ENCODE data around the gene NDUFS5. TPM values are rescaled to one million over a fixed set of nuclear protein-coding genes. Genes with fewer than 3 reads are reported as not detected.
"Not testable (repeated sequence)": the region's sequence is repeated elsewhere in the genome, so short reads cannot be mapped to it uniquely, and the experiment has no call there.

The NDUFS5 gene
- total RNA-seq, result 272 TPM

GRCh38 chr1:39026051-39026865 lies at the start of gene NDUFS5:
NDUFS5 (plus strand) TSS chr1:39026350; CDS start chr1:39028725, 2,375 bp downstream.
- Histone ChIP-seq H3K27me3 (ENCODE audit: insufficient read depth, low read length) (no peaks in the 10 kb centered on the region), H3K4me3 (ENCODE audit: low read length) (peak within 1 kb of the TSS; percentile 79), H3K4me1 (ENCODE audit: insufficient read depth, low read length) (peaks cover 15% of the 10 kb centered on the region), H3K9me3 (ENCODE audit: low read depth, low read length) (no peaks in the 10 kb centered on the region)

GRCh38 chr1:38977399-38978244 lies 48.5 kb upstream of the NDUFS5 start:
- not testable (repeated sequence) for H3K4me3 ChIP-seq (ENCODE audit: low read length); H3K9me3 ChIP-seq (ENCODE audit: low read depth, low read length); H3K27me3 ChIP-seq (ENCODE audit: insufficient read depth, low read length); H3K4me1 ChIP-seq (ENCODE audit: insufficient read depth, low read length)

DNA sequence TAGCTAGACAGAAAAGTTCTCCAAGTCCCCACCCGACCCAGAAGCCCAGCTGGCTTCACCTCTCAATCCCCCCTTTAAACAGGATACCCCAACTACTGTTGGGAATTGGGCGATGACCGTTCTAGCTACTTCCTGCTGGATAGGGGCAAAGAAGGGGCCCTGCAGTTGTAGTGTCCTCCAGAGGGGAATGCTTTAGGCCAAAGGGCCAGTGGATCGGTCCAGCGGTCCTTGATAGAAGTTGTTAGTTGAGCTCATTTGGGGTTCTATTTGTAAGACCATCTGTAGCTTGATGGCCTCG lies 48.0 kb upstream of the NDUFS5 start:
- not testable (repeated sequence) for H3K27me3 ChIP-seq (ENCODE audit: insufficient read depth, low read length); H3K4me3 ChIP-seq (ENCODE audit: low read length); H3K4me1 ChIP-seq (ENCODE audit: insufficient read depth, low read length); H3K9me3 ChIP-seq (ENCODE audit: low read depth, low read length)

DNA sequence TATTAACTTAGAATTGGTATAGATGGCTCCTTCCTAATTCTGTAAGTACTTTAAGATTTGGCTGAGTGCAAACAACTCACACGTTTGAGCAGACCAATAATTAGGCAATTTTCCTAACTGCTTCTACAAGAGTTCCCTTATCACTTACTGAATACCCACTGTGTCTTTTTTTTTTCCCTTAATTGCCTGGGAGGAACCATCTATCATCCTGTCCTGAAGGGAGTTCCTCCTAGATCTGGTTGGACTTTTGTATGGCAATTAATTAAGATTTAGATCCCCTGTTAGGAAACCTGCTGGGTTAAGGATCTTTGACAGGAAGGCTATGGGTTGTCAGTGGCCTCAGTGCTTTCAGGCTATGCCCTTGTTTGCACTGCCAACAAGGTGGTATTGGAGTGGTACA lies 46.8 kb upstream of the NDUFS5 start:
- H3K4me3 ChIP-seq (ENCODE audit: low read length); H3K9me3 ChIP-seq (ENCODE audit: low read depth, low read length); H3K27me3 ChIP-seq (ENCODE audit: insufficient read depth, low read length); H3K4me1 ChIP-seq (ENCODE audit: insufficient read depth, low read length): not testable (repeated sequence)

DNA sequence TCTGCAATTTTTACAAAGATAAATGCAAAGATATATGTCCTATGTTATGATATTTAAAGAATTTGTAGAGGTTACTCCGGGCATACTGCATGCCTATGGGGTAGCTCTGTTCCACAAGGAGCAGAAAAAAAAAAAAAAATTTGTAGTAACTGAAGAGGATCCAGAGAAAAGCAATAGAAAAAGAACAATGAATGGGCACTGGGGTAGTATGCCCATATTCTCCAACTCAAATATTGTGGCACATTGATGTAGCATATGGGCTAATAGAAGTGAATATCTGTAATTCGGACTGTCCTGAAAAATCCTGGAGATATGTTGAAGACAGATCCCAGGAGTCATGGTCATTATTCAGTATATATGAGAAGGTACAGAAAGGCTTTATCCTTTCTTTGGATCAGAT lies 36.2 kb upstream of the NDUFS5 start:
- Histone ChIP-seq H3K27me3 (ENCODE audit: insufficient read depth, low read length) (no peaks in the 10 kb centered on the region), H3K4me1 (ENCODE audit: insufficient read depth, low read length) (peaks cover 26% of the 10 kb centered on the region), H3K9me3 (ENCODE audit: low read depth, low read length) (no peaks in the 10 kb centered on the region), H3K4me3 (ENCODE audit: low read length) (no peak overlapping the region)

- Histone ChIP-seq H3K4me3 (ENCODE audit: low read length) (peak overlapping the region; percentile 85), H3K9me3 (ENCODE audit: low read depth, low read length) (no peaks in the 10 kb centered on the region), H3K4me1 (ENCODE audit: insufficient read depth, low read length) (peaks cover 28% of the 10 kb centered on the region), H3K27me3 (ENCODE audit: insufficient read depth, low read length) (no peaks in the 10 kb centered on the region)
These were observed 35.8 kb upstream of the NDUFS5 start for GRCh38 chr1:38990386-38990737.

- Histone ChIP-seq H3K27me3 (ENCODE audit: insufficient read depth, low read length) (no peaks in the 10 kb centered on the region), H3K4me3 (ENCODE audit: low read length) (peak within 1 kb of the TSS; percentile 85), H3K9me3 (ENCODE audit: low read depth, low read length) (no peaks in the 10 kb centered on the region), H3K4me1 (ENCODE audit: insufficient read depth, low read length) (peaks cover 31% of the 10 kb centered on the region)
These were observed 35.2 kb upstream of the NDUFS5 start, which contains the start of gene AKIRIN1 for GRCh38 chr1:38990738-38991637. AKIRIN1 (plus strand) TSS chr1:38991276; CDS start chr1:38991381, 105 bp downstream.

GRCh38 chr1:38991638-38992411 lies 34.3 kb upstream of the NDUFS5 start:
- peak overlapping the region; percentile 85 for H3K4me3 ChIP-seq (ENCODE audit: low read length)
- H3K27me3 ChIP-seq (ENCODE audit: insufficient read depth, low read length), result no peaks in the 10 kb centered on the region
- H3K4me1 ChIP-seq (ENCODE audit: insufficient read depth, low read length), result peaks cover 38% of the 10 kb centered on the region
- no peaks in the 10 kb centered on the region for H3K9me3 ChIP-seq (ENCODE audit: low read depth, low read length)

- Histone ChIP-seq H3K4me1 (ENCODE audit: insufficient read depth, low read length) (peaks cover 42% of the 10 kb centered on the region), H3K4me3 (ENCODE audit: low read length) (peak overlapping the region; percentile 85), H3K9me3 (ENCODE audit: low read depth, low read length) (no peaks in the 10 kb centered on the region), H3K27me3 (ENCODE audit: insufficient read depth, low read length) (no peaks in the 10 kb centered on the region)
These were observed 33.6 kb upstream of the NDUFS5 start for GRCh38 chr1:38992412-38993111.

DNA sequence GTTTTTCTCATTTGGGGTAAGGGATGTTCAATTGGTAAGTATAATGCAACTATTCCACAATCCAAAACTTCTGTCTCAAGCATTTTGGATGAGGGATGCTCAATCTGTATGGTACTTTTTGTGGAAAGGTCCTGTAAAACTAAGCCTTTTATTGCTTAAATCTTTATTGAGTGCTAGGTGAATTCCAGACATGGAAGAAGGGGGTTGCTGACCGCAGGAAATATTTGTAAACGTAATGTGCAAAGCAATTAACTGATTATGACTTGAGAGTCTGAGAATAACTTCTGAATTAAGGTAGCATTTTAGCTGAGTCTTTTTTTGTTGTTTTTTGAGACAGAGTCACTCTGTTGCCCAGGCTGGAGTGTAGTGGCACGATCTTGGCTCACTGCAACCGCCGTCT lies 32.0 kb upstream of the NDUFS5 start:
- no peaks in the 10 kb centered on the region for H3K9me3 ChIP-seq (ENCODE audit: low read depth, low read length)
- no peak overlapping the region for H3K4me3 ChIP-seq (ENCODE audit: low read length)
- H3K27me3 ChIP-seq (ENCODE audit: insufficient read depth, low read length), result no peaks in the 10 kb centered on the region
- peaks cover 53% of the 10 kb centered on the region for H3K4me1 ChIP-seq (ENCODE audit: insufficient read depth, low read length)

- Histone ChIP-seq H3K4me3 (ENCODE audit: low read length) (no peak overlapping the region), H3K4me1 (ENCODE audit: insufficient read depth, low read length) (peaks cover 42% of the 10 kb centered on the region), H3K27me3 (ENCODE audit: insufficient read depth, low read length) (no peaks in the 10 kb centered on the region), H3K9me3 (ENCODE audit: low read depth, low read length) (no peaks in the 10 kb centered on the region)
These were observed 28.9 kb upstream of the NDUFS5 start for GRCh38 chr1:38997034-38997900.

GRCh38 chr1:38997901-38998190 lies 28.3 kb upstream of the NDUFS5 start:
- Histone ChIP-seq H3K9me3 (ENCODE audit: low read depth, low read length) (no peaks in the 10 kb centered on the region), H3K4me3 (ENCODE audit: low read length) (no peak overlapping the region), H3K4me1 (ENCODE audit: insufficient read depth, low read length) (peaks cover 37% of the 10 kb centered on the region), H3K27me3 (ENCODE audit: insufficient read depth, low read length) (no peaks in the 10 kb centered on the region)
